HG03039 (cell line): ENCODE results near the gene ZNF892.
"Not testable (repeated sequence)": the region's sequence is repeated elsewhere in the genome, so short reads cannot be mapped to it uniquely, and the experiment has no call there.

Experiments
- ATAC-seq: cut with Tn5 transposase; IDR thresholded peaks from one replicate; pipeline ENCODE4 v1.9.1; 2021; ENCODE audit warnings: mild to moderate bottlenecking, moderate library complexity; ENCODE audit not compliant: unreplicated experiment

Gene ZNF892

GRCh38 chr2:95225658-95226057 is 18.3 kb downstream of the ZNF892 start:
- ATAC-seq = no peak

- no peak for ATAC-seq
Observed at GRCh38 chr2:95231723-95232122, 24.4 kb downstream of the ZNF892 start.

GRCh38 chr2:95232232-95232631 is 24.9 kb downstream of the ZNF892 start:
- no peak for ATAC-seq

GRCh38 chr2:95234286-95234785 is 27.0 kb downstream of the ZNF892 start:
- no peak for ATAC-seq

GRCh38 chr2:95234816-95235215 is 27.5 kb downstream of the ZNF892 start:
- ATAC-seq = no peak

- ATAC-seq = no peak
Observed at GRCh38 chr2:95238131-95238530, 30.8 kb downstream of the ZNF892 start.

GRCh38 chr2:95240091-95240490 is 32.8 kb downstream of the ZNF892 start:
- no peak for ATAC-seq

- no peak for ATAC-seq
Observed at GRCh38 chr2:95240556-95240955, 33.2 kb downstream of the ZNF892 start.

GRCh38 chr2:95242084-95242483 is 34.8 kb downstream of the ZNF892 start:
- ATAC-seq = not testable (repeated sequence)
